Cerebellar nuclear complex (tissue), 1 donor: ENCODE measurements around the gene QRICH1.
A peak's percentile ranks its signal among the peaks of the same experiment; 100 is the strongest.

Experiments
- DNase-seq, 2 experiments: peaks; one replicate each; lab custom pipeline; 2025; lab: John Stamatoyannopoulos, UW

QRICH1 gene

GRCh38 chr3:49032646-49033304, 61.1 kb downstream of the QRICH1 start:
- no peak for DNase-seq

- no peak for DNase-seq
Measured at GRCh38 chr3:49030321-49030720, 63.5 kb downstream of the QRICH1 start.

GRCh38 chr3:49029563-49029884, 64.3 kb downstream of the QRICH1 start:
- DNase-seq: no peak

- peak in 1 of 2 experiments; percentile 76 for DNase-seq
Measured at GRCh38 chr3:49028673-49029562, 65.0 kb downstream of the QRICH1 start, which contains the start of gene IMPDH2. Gene IMPDH2 (minus strand): TSS chr3:49029398. CDS start chr3:49029350, 48 bp downstream.

- no peak for DNase-seq
Measured at GRCh38 chr3:49028298-49028672, 65.6 kb downstream of the QRICH1 start.

GRCh38 chr3:49027634-49028033, 66.2 kb downstream of the QRICH1 start:
- DNase-seq: no peak

- DNase-seq: no peak
Measured at GRCh38 chr3:49026536-49026935, 67.3 kb downstream of the QRICH1 start.

GRCh38 chr3:49025793-49026520, 67.9 kb downstream of the QRICH1 start:
- no peak for DNase-seq

GRCh38 chr3:49025005-49025792, 68.7 kb downstream of the QRICH1 start:
- DNase-seq: no peak

- DNase-seq: no peak
Measured at GRCh38 chr3:49024449-49024848, 69.4 kb downstream of the QRICH1 start.

GRCh38 chr3:49023775-49024174, 70.1 kb downstream of the QRICH1 start:
- no peak for DNase-seq

- no peak for DNase-seq
Measured at GRCh38 chr3:49022688-49023171, 71.1 kb downstream of the QRICH1 start.

- DNase-seq: peak in 1 of 2 experiments; percentile 36
Measured at GRCh38 chr3:49021813-49022687, 71.8 kb downstream of the QRICH1 start, which contains the start of gene NDUFAF3. Gene NDUFAF3 (plus strand): TSS chr3:49022121. CDS start chr3:49022145, 24 bp downstream.

GRCh38 chr3:49021213-49021812, 72.6 kb downstream of the QRICH1 start:
- DNase-seq: peak; percentile 82 to 84

- DNase-seq: no peak
Measured at GRCh38 chr3:49020330-49021212, 73.3 kb downstream of the QRICH1 start.

- DNase-seq: no peak
Measured at GRCh38 chr3:49019941-49020329, 73.9 kb downstream of the QRICH1 start.

GRCh38 chr3:49018707-49019006, 75.2 kb downstream of the QRICH1 start:
- DNase-seq: no peak

- DNase-seq: peak in 1 of 2 experiments; percentile 58
Measured at GRCh38 chr3:49017971-49018706, 75.7 kb downstream of the QRICH1 start, which contains the start of gene DALRD3. Gene DALRD3 (minus strand): TSS chr3:49018580. CDS start chr3:49018564, 16 bp downstream.
